8988T (cell line): ENCODE results near the gene SHOX.
A peak's percentile ranks its signal among the peaks of the same experiment; 100 is the strongest.
"Not testable (repeated sequence)": the region's sequence is repeated elsewhere in the genome, so short reads cannot be mapped to it uniquely, and the experiment has no call there.

Experiments
- DNase-seq: peaks from one replicate; pipeline ENCODE4 v3.0.0; 2011

Gene SHOX

DNA sequence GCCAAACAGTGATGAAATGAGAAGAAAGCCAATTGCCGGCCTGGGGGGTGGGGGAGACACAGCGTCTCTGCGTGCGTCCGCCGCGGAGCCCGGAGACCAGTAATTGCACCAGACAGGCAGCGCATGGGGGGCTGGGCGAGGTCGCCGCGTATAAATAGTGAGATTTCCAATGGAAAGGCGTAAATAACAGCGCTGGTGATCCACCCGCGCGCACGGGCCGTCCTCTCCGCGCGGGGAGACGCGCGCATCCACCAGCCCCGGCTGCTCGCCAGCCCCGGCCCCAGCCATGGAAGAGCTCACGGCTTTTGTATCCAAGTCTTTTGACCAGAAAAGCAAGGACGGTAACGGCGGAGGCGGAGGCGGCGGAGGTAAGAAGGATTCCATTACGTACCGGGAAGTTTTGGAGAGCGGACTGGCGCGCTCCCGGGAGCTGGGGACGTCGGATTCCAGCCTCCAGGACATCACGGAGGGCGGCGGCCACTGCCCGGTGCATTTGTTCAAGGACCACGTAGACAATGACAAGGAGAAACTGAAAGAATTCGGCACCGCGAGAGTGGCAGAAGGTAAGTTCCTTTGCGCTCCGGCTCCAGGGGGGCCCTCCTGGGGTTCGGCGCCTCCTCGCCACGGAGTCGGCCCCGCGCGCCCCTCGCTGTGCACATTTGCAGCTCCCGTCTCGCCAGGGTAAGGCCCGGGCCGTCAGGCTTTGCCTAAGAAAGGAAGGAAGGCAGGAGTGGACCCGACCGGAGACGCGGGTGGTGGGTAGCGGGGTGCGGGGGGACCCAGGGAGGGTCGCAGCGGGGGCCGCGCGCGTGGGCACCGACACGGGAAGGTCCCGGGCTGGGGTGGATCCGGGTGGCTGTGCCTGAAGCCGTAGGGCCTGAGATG lies at the start of gene SHOX:
SHOX (plus strand) TSS at position 180 of the 885 bp plus-strand sequence; CDS start at position 287, 107 bp downstream.
- peak; percentile 2 for DNase-seq

DNA sequence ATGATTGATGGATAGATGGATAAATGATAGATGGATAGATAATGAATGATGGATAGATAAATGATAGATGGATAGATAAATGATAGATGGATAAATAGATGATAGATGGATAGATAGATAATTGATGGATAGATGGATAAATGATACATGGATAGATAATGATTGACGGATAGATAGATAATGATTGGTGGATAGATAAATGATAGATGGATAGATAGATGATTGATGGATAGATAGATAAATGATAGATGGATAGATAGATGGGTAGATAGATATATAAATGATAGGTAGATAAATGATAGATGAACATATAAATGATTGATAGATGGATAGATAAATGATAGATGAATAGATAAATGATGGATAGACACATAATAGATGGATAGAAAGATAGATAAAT lies 49.5 kb upstream of the SHOX start:
- DNase-seq: no peak

DNA sequence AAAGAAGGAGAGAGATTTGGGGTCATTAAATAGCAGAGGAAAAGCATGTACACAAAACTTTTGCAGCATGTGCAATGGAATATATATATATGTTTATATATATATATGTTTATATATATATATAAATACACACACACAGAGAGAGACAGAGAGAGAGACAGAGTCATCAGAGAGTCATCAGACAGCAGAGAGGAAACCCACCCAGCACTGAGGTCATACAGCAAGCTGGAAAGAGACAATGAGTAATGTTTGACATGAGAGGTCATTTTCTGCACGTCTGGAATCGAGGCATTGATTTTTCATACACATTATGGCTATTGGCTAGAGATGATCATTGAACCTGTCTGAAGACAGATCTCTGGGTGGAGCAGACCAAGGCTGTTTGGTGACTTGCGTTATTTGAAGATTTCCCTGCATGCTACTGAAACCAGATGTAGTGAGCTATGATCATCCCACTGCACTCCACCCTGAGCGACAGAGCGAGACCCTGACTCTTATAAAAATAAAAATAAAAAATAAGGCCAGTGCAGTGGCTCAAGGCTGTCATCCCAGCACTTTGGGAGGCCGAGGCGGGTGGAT lies 48.8 kb upstream of the SHOX start:
- no peak for DNase-seq

DNA sequence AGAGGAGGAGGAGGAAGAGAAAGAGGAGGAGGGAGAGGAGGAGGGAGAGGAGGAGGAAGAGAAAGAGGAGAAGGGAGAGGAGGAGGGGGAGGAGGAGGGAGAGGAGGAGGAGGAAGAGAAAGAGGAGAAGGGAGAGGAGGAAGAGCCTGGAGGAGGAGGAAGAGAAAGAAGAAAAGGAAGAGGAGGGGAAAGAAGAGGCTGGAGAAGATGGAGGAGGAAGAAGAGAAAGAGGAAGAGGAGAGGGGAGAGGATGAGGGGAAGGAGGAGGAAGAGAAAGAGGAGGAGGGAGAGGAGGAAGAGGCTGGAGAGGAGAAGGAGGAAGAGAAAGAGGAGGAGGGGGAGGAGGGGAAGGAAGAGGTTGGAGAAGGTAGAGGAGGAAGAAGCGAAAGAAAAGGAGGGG lies 46.0 kb upstream of the SHOX start:
- no peak for DNase-seq

GRCh38 chrX:585115-585808 lies 45.3 kb upstream of the SHOX start:
- no peak for DNase-seq

- DNase-seq: no peak
Measured at GRCh38 chrX:586351-586750, 44.2 kb upstream of the SHOX start.

- DNase-seq: not testable (repeated sequence)
Measured at GRCh38 chrX:589261-589660, 41.3 kb upstream of the SHOX start.

DNA sequence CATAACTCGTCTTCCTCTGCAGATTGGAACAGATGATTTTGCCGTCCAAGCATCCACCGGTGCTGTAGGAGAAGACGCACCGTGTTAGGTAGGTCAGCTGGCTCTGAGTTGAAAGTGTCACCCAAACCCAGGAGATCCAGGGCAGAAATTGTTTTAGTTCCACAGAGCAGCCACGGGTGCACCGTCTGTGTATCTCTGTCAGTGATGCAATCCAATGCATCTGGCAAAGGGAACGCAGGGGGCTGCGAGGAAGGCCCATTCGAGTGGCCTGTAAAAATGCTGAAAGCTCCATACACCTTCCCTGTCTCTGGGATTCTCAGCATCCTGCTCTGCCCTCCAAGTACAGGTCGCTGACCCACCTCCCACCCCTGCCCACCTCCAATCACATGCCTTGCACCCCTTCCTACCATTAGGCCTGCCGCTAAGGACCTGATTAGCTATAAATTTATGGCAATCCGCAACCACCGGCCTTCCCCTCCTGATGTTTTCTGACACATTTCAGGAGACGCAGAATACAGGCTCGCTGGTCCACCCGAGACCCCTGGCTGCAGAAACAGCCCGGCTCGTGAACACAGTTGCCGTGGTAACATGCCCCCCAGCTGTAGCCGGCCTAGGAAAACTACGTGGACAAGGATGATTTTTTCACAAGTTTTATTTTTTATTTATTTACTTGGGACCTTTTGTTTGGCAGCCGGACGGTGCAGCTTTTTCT lies 39.7 kb upstream of the SHOX start:
- DNase-seq: no peak

DNA sequence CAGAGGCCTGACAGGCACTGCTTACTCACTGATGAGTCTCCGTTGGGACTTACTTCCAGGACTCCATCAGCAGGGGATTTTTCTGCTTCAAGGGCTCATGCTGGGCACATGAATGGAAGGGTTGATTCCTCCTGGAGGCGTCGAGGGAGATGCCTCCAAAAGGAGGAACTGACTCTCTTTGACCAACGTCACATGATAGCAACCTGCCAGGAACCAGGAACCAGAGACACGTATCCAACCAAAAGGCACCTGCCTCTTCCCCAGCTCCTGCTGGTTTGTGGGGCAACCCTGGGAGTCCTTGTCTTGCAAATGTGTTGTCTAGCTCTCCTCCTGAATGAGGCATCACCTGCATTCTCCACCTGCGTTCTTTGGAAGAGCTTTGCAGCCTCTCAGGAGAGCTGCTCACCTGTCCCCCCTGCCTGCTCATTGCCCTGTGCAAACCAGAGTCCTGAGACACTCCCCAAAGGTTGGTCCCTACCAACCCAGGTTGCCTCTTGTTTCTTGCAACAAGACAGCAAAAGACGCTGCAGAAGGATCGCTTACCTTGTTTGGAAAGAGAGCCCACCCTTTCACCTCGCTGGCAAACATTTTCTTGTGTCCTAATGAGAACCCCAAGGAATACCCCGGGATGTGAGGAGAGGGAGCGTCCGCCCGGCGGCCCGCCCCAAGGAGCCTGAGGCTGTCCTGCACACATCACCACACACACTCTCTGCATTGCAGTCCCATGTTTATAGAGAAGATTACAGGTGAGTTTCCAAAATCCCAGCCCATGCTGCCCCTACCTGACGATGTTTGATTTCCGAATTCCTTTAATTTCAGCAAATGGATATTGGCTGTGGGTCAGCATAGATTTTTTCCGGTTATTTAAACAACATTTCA lies 30.5 kb upstream of the SHOX start:
- no peak for DNase-seq

- DNase-seq: not testable (repeated sequence)
Measured at GRCh38 chrX:603029-603428, 27.6 kb upstream of the SHOX start.

GRCh38 chrX:604616-605015 lies 26.0 kb upstream of the SHOX start:
- DNase-seq: not testable (repeated sequence)

DNA sequence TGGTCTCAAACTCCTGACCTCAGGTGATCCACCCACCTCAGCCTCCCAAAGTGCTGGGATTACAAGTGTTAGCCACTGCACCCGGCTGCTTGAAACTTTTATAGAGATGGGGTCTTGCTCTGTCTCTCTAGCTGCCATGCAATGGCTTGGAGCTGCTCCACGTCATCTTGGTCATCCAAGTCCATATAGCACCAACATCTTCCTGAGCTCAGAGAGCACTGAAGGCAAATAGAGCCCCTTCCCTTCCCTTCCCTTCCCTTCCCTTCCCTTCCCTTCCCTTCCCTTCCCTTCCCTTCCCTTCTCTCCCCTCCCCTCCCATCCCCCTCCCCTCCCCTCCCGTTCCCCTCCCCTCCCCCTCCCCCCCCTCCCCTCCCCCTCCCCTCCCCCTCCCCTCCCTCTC lies 22.5 kb upstream of the SHOX start:
- not testable (repeated sequence) for DNase-seq

DNA sequence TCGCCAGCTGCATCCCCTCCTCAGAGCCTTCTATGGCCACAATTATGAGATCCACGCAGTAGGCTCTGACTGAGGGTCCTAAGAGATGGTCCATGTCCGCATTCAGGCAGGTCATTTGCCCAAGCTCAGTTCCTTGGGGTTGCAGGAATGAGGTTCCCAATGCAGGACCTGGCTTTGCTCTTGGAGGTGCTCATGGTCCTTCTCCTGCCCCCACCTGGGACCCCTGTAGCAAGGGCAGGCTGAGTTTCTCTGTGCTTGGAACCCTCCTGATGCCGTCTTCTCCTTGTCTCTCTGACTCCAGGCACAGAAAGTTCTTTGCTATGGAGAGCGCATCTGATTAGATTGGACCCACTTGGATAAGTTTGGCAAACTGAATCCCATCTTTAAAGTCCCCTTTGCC lies 16.5 kb upstream of the SHOX start:
- DNase-seq: no peak

DNA sequence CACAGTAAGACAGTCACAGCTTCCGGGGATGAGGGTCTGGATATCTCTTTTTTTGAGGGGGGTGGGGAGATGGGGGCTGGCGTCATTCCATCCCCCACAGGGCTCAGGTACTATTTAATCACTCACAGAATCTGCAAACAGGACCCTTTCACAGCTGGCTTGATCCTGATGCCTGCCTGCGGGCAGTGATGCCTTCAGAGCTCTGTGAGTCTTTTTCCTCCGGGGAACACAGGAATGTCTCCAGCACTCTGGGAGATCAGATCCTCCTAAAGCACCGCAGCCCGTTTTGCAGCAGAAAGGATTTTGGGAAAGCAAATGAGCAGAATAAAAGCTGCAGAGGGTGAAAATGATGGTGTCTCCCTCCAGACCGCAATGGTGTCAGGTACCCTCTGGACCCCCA lies 13.2 kb upstream of the SHOX start:
- no peak for DNase-seq

DNA sequence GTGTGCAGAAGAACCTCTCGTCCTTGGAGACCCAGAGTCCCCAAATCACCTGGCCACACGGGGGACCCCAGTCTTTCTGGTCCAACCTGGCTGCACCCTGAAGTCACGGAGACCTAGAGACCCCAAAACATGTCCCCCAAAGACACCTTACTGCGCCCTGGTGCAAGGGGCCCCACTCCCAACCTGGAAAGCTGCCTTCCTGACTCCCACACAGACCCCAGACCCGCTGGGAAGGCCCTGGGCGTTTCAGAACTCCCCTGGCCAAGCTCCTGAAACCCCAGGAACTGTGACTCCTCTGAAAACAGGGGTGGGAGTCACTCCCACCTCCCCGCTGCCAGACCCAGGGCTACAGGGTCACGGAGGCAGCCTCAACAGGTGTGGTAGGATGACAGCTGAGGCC lies 12.7 kb upstream of the SHOX start:
- no peak for DNase-seq

DNA sequence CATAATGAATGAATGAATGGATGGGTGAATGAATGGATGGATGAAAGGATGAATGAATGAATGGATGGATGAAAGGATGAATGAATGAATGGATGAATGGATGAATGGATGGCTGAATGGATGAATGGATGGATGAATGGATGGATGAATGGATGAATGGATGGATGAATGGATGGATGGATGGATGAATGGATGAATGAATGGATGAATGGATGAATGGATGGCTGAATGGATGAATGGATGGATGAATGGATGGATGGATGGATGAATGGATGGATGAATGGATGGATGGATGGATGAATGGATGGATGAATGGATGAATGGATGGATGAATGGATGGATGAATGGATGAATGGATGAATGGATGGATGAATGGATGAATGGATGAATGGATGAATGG lies 12.3 kb upstream of the SHOX start:
- not testable (repeated sequence) for DNase-seq

DNA sequence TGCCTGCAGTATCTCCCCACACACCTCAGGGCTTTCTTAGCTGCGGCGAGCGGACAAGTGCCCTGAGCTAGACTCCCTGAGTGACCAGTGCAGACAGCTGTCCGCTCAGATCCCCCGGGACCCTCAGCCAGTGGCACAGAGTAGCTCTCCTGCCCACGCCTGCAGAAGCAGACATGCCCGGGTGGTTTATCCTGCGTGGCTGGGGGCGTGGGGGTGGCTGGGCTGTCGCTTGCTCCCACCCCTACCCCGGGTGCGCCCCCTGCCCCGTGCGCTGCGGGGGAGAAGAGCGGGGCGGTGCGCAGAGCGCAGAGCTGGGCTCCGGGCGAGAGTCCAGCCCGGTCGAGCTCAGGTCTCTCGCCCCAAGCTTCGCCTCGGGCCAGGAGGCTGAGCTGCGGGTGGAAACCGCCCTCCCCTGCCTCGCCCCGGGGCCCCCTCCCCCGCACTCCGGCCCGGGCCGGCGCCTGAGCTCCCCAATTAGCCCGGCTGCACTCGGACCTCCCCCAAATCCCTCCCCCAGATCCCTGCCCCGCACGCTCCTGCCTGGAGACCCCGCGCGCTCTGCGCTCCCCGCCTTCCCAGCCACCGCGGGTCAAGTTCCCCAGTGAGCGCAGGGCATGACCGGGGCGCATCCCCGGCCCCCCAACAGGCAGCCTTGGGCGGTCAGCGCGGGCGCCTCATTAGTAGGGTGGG lies 11.7 kb upstream of the SHOX start:
- DNase-seq: no peak

GRCh38 chrX:619451-619811 lies 11.2 kb upstream of the SHOX start:
- no peak for DNase-seq

DNA sequence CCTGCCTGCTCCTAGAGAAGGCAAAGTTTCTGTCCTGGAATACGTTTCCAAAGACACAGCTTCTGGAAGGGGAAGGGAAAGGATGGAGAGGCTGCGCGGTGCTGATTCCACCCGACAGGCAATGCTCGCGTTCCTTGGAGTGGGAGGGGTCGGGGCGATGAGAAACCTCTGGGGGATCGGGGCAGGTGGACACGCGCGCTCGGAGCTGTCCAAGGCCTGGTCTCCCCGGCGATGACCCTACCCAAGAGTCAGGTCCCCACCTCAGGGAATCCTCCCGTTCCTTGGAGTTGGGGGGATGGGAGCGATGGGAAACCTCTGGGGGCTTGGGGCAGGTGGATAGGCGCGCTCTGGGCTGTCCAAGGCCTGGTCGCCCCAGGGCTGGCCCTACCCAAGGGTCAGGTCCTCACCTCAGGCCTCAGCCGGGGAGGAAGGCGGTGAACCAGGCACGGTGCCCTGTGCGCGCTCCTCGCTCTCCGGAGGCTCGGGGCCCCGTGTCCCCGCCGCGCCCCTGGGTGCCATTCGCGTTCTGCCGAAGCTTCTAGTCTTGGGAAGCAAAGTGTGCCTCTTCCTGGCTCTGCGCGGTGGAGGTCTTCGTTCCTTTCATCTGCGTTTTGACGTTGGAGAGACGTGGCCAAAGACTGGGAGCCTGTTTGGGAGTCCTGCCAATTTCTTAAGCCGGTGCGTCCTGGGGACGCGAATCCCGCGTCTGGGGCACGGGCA lies 10.6 kb upstream of the SHOX start:
- DNase-seq: no peak

GRCh38 chrX:621705-622503 lies 8.7 kb upstream of the SHOX start:
- no peak for DNase-seq
